HG02588 (cell line): ENCODE results near the gene SUSD4.

ENCODE experiments used
- ATAC-seq: cut with Tn5 transposase; IDR thresholded peaks from one replicate; pipeline ENCODE4 v1.9.1; 2021; ENCODE audit warnings: mild to moderate bottlenecking, moderate library complexity; ENCODE audit not compliant: unreplicated experiment

The SUSD4 gene

DNA sequence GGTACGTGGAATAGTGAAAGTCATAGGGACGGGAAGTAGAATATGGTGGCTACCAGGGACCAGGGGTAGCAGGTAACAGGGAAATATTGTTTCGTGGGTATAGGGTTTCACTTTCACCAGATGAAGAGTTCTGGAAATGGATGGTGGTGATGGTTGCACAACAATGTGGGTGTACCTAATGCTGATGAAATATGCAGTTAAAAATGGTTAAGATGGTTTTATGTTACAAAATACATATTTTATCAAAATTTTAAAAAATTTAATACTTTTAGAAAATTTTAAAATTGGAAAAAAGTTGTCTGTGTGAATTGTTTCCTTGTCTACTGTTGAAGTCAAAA is 165.4 kb downstream of the SUSD4 start:
- ATAC-seq = no peak

DNA sequence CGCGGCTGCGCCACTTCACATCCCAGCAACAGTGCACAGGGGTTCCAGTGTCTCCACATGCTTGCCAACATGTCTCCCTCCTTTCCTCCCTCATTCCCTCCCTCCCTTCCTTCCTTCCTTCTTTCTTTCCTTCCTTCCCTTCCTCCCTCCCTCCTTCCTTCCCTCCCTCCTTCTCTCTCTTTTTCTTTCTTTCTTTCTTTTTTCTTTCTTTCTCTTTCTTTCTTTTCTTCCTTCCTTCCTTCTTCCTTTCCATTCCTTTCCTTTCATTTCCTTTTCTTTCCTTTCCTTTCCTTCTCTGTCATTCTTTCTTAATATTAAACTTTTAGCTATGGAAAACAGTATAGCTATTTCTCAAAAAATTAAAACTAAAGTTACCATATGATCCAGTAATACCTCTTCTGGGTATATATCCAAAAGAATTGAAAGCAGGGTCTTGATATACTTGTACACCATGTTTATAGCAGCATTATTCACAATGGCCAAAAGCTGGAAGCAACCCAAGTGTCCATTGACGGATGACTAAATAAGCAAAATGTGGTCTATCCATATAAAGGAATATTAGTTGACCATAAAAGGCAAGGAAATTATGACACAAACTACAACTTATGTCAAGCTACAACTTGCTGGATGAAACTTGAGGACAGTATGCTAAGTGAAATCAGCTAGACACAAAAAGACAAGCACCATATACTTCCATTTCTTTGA is 165.9 kb downstream of the SUSD4 start:
- no peak for ATAC-seq

DNA sequence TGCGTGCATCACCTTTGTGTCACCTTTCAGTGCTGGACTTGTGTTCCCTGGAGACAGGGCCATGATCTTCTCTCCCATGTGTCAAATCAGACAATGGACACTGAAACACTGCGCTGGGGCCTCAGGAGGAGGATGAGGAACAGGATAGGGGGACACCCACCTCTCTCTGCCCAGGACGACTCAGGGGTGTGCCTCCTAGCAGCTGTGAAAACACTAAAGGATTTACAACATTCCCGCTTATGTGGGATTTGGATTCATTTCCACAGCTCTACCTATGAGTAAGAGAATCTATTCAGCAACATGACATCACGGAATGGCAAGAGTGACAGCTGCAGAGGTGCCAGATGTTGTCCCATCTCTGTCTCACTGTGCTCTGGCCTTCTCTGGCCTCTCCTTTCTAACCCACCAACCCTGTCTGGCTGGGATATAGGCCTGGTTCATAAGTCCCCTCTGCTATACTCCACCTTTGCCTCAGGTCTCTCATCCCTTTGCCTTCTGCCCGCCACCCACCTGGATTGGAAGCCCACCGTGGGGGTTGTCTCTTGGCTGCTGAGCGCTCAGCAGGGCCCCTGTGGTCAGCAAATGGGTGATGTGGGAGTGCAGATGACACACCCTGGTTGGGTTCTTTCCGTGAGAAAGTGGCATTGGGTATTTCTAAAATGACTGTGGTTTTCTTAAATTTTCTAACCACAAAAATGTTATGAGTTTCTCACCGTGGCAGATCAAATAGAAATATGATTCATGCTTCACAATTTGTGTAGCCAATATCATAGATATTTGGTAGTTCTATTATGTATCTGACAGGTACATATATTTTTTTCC is 173.9 kb downstream of the SUSD4 start:
- ATAC-seq = peak; percentile 60

DNA sequence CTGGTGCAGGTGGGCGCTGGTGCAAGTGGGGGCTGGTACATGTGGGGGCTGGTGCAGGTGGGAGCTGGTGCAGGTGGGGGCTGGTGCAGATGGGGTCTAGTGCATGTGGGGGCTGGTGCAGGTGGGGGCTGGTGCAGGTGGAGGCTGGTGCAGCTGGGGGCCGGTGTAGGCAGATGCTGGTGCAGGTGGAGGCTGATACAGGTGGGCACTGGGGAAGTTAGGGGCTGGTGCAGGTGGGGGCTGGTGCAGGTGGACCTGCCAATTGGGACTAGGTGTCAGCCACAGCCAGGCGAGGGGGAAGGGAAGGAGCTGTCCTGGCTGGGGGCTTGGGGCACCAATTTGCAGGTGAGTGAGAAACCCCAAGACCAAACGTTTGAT is 174.5 kb downstream of the SUSD4 start:
- ATAC-seq = no peak

DNA sequence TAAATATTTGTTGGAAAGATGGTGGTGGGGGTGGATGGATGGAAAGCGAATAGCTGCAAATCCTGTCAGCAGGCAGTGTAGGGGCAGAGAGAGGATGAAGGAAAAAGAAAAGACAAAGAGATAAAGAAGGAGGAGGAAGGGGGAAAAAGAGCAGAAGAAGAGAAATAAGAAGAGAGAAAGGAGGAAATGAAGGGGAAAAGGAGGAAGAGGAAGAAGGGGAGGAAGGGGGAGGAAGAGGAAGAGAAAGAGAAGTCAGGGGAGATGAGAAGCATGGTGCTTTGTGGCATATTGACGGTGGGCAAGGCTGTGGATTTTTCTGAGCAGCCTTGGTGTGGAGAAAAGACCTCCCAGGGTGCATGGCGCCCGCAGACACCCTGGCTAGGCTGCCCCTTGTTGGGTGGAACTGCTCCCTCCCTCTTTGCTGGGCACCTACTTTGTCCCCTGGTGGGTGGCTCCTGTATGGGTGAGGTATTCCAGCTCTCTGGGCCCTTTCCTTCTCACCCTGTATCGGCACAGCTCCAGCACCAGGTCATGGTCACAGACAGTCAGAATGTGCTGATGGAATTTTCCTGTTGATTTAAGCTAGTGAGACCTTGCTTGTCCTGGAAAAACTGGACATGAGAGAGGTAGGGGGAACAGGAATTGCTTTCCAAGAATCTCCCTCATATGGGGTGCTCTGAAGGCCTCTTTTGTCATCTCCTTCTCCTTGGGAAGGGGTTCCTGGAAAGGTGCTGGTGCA is 175.2 kb downstream of the SUSD4 start:
- ATAC-seq = no peak

DNA sequence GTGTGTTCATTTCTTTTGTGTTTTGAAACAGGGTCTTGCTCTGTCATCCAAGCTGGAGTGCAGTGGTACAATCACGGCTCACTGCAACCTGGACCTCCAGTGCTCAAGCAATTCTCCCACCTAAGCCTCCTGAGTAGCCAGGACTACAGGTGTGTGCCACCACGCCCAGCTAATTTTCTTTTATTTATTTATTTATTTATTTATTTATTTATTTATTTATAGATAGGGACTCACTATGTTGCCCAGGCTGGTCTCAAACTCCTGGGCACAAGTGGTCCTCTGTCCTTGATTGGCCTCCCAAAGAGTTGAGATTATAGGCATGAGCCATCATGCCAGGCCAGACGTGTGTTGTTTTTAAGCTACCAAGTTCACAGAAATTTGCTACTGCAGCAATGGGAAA is 177.2 kb downstream of the SUSD4 start:
- no peak for ATAC-seq

DNA sequence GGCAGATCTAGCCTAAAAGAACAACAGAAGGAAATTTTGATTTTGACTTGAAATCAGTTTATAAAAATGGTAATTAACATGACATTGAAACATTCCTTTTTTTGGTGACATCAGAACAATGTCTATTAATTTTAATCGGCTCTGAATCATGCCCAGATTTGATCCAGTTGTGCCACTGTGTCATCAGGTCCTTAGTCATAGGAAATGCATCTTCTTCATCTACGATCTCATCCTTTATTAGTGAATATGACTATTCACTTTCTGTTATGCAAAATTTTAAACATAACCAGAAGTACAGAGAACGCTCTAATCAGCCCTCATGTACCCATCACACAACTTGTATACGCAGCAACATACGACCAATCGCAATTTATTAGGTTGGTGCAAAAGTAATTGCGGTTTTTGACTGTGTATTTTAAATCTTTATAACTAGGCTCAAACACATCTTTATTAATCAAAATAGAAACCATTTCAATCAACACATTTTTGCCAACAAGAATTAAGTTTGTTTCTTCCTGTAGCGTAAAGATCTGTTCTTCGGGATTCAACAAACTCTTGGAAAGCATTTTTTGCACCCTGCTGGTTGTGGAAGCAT is 180.6 kb downstream of the SUSD4 start:
- no peak for ATAC-seq

DNA sequence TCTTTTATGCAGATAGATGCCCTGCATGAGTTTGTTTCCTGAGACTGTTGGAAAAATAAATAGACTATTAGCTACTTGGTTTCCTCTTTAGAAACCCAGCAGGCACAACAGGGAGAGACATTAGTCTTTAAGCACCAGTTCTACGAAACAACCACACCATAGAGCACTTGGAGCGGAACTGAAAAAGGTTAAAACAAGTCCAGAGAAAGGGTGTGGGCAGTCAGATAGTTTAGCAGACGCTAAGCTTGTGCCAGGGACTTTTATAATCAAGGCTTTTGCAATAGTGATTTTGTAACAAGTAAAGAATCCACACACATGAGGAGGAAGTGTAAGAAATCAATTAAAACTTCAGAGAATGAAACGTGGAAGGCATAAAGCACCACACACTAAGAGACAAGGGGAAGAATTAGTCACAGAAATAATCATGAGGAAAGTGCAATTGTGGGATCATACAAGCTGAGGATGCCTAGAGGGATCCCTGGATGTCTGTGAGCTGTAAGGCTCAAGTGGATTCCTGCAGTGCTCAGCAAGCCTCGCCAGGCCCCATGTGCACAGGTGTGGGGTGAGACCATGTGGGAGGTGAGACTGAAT is 183.2 kb downstream of the SUSD4 start:
- ATAC-seq = no peak

DNA sequence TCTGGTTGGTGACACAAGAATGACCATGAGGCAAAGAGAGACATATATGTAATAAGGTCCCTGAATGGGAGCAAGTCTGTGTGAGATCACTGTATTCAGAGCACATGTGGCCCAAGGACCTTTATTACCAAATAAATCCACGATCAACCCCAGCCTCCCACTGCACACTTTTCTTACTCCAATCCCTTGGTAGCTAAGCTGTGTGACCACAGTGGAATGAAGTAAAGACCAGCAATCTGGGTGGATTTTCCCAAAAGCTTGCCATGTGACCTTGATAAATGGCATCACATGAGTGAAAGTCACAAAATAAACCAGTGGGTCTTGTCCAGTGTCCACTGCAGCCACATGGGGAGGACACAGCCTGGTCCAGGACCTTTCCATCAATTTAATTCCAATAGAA is 184.2 kb downstream of the SUSD4 start:
- no peak for ATAC-seq

DNA sequence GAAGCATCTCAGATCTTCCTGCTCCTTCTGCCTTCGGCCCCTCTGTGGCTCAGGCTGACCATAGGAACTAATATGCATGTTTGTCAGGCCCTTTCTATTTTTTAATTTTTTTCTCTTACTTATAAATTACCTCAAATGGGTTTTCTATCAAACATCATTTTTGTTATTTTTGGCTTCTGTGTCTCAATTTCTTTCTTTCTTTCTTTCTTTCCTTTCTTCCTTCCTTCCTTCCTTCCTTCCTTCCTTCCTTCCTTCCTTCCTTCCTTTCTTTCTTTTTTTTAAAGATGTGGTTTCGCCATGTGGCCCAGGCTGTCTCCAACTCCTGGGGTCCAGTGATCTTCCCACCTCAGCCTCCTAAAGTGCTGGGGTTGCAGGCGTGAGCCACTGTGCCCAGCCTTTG is 184.7 kb downstream of the SUSD4 start:
- no peak for ATAC-seq

DNA sequence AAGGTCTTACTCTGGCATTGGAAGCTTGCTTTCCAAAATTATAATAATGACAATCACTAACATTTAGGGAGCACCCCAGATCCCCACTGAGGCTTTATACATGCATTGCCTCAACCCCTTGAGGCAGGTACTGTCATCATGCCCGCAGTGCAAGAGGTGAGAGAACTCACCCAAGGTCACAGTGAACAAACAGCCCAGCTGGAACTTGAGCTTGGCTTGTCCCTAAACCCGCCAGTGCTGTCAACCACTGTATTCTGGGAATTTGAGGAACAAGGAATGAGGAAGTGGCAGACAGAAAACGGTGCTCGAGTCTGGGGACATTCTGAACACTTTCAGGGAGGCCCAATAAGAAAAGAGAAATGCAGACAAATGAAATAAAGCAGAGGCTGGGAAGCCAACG is 186.3 kb downstream of the SUSD4 start:
- no peak for ATAC-seq

DNA sequence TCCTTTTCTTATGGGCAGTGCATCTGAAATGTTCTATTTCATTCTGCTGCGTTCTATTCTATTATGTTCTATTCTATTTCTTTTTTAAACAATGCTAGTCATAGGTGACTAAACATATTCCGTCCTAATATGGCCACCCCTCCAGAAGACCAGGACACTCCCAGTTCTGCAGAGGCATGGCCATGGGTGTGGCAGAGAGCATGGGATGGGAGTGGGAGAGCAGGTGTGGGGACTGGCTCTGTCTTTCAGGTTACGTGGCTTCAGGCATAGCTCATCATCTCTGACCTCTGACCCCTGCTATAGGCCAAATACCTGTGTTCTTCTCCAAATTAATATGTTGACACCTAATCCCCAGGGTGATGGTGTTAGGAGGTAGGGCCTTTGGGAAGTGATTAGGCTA is 187.5 kb downstream of the SUSD4 start:
- ATAC-seq = no peak

DNA sequence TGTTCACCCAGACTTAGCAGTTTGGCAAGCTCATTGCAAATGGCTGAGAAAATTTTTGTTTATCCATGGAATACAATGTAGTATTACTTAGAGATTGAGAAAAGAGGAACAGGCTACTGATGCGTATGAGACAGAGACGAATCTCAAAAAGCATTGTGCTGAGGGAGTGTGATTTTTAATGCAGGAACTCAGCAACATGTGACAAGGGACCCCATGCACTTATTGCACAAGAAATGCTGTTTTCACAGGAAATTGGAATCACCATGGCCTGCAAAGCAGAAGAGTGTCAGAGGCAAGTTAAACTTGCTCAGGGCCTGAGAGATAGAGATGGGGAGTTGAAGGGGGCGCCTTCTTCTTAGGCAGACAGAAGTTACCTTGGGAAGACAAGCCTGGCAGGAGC is 188.3 kb downstream of the SUSD4 start:
- no peak for ATAC-seq

DNA sequence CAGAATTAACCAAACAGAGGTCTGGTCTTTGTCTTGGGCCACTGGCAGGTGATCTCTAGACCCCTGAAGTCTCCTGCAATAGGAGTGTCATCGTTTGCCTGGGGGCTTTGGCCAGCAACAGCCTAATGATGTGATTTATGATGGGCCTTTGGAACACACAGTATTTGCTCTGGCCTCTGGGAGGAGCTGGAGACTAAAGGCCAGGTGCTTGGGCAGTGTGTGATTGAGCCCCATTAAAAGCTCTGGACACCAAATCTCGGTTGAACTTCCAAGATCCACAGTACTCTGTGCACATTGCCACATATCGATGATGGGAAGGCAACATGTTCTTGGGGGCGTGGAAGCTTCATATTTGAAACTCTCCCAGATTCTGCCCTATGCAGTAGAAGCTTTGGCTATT is 188.9 kb downstream of the SUSD4 start:
- no peak for ATAC-seq
